Measurements from ENCODE around the gene PIGT. TPM values are rescaled to one million over a fixed set of nuclear protein-coding genes. Genes with fewer than 3 reads are reported as not detected.
A peak's percentile ranks its signal among the peaks of the same experiment; 100 is the strongest.

The PIGT gene
- total RNA-seq, 2 donors from 2014 or later, result 34.4 to 67.9 TPM

DNA sequence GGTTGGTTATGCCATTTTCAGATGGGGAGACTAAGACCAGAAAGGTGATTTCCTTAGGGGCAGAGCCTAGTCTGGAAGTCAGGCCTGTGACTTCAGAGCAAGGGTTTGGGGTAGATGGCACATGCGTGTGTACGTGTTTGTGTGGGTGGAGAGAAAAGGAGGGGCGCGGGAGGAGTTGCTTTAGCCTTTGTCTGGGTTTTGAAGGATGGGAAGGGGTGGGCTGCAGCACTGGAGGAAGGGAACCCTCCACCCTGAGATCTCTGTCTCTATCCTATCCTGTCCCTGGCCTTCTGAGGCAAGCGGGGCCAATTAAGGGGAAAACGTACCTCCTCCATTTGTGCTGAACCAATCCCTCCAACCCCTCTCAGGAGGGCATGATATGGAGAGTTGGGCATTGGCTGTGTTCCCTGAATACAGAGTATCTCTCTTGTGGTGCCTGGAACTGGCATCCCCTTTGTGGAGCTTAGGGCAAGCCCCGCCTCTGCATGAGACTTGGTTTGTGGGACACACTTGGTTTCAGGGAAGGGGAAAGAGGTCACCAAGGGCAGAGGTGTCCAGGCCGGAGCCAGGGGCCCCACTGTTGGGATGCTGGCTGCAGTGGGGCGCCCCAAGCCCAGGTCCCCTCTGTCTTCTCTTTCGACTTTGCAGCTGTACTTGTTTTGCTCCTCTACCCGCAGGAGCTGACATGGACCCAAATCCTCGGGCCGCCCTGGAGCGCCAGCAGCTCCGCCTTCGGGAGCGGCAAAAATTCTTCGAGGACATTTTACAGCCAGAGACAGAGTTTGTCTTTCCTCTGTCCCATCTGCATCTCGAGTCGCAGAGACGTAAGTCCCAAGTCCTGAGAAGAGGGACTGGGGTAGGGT lies 7.9 kb upstream of the PIGT start, which contains the start of gene DBNDD2:
Gene DBNDD2 (plus strand): TSS at position 507 of the 863 bp plus-strand sequence. CDS start 179 bp downstream, at position 686.
- H3K36me3 Mint-ChIP-seq (ENCODE audit: low read depth), result no peaks in the 10 kb centered on the region
- ATAC-seq (replicated peaks), result no peak
- H3K4me1 Mint-ChIP-seq, result peaks cover 5% of the 10 kb centered on the region
- no peaks in the 10 kb centered on the region for H3K9me3 Mint-ChIP-seq
- no peak within 1 kb of the TSS for H3K27ac Mint-ChIP-seq
- H3K4me3 Mint-ChIP-seq, result peak within 1 kb of the TSS; percentile 57
- H3K27me3 Mint-ChIP-seq, result no peaks in the 10 kb centered on the region

DNA sequence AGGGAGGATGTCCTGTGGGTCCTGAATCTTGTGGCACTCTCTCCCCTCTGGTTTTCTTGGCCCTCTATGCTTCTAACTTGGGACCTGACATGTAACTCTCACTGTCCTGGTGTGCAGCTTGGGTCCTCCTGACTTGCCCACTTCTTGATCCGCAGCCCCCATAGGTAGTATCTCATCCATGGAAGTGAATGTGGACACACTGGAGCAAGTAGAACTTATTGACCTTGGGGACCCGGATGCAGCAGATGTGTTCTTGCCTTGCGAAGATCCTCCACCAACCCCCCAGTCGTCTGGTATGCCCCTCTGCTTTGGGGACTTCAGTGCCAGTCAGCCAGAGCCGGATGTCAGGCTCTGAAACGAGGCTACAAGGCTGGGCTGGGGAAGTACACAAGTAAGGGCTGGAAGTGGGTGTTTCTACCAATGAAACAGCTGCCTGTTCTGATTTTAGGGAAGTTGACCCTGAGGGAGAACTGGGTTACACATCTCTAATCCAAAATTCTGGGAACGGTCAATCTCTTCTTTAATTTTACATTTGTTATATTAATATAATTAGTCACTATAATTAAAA lies 7.2 kb upstream of the PIGT start:
- ATAC-seq (replicated peaks), result no peak
- H3K36me3 Mint-ChIP-seq (ENCODE audit: low read depth), result no peaks in the 10 kb centered on the region
- H3K27me3 Mint-ChIP-seq, result no peaks in the 10 kb centered on the region
- no peak overlapping the region for H3K27ac Mint-ChIP-seq
- H3K4me3 Mint-ChIP-seq, result no peak overlapping the region
- peaks cover 5% of the 10 kb centered on the region for H3K4me1 Mint-ChIP-seq
- H3K9me3 Mint-ChIP-seq, result no peaks in the 10 kb centered on the region

DNA sequence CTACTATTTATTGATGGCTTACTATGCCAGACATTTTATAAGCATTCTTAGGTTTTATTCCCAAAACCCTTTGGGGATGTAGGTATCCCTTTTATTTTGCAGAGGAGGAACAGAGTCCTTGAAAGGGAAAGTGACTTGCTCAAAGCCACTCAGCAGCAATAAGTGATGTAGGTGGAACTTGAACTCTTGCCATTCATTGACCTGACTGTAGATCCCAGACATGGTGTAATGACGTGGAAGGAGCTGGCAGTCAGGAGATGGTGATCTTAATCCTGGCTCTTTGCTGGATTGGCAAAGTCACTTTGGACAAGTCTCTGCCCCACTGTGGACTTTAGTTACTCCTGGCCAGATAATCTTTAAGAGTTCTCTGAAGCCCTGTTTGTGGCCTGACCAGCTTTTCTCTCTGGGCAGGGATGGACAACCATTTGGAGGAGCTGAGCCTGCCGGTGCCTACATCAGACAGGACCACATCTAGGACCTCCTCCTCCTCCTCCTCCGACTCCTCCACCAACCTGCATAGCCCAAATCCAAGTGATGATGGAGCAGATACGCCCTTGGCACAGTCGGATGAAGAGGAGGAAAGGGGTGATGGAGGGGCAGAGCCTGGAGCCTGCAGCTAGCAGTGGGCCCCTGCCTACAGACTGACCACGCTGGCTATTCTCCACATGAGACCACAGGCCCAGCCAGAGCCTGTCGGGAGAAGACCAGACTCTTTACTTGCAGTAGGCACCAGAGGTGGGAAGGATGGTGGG lies 6.2 kb upstream of the PIGT start:
- Mint-ChIP-seq H3K27me3 (no peaks in the 10 kb centered on the region), H3K36me3 (ENCODE audit: low read depth) (no peaks in the 10 kb centered on the region), H3K4me1 (peaks cover 3% of the 10 kb centered on the region), H3K9me3 (no peaks in the 10 kb centered on the region), H3K27ac (no peak overlapping the region), H3K4me3 (no peak overlapping the region)
- no peak for ATAC-seq (replicated peaks)

DNA sequence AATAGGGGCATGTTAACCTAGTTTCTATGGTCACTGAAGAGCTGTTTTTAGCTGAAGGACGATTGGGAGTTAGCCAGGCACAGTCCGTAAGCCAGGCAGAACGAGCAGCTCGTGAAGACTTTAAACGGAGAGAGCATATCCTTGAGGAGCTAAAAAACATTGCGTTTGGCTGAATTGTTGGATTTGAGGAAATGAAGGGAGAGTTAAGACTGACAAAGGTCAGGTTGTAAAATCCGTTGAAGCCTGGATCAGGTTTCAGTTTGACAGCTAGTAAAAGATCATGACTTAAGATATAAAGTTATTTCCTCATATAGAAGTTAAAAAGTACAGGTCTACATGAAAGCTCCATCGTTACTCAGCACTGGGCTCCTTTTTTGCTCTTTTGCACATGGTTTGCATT lies 5.1 kb upstream of the PIGT start:
- Mint-ChIP-seq H3K36me3 (ENCODE audit: low read depth) (no peaks in the 10 kb centered on the region), H3K27me3 (no peaks in the 10 kb centered on the region), H3K9me3 (no peaks in the 10 kb centered on the region), H3K27ac (no peak overlapping the region), H3K4me1 (peaks cover 6% of the 10 kb centered on the region), H3K4me3 (no peak overlapping the region)
- ATAC-seq (replicated peaks), result no peak

DNA sequence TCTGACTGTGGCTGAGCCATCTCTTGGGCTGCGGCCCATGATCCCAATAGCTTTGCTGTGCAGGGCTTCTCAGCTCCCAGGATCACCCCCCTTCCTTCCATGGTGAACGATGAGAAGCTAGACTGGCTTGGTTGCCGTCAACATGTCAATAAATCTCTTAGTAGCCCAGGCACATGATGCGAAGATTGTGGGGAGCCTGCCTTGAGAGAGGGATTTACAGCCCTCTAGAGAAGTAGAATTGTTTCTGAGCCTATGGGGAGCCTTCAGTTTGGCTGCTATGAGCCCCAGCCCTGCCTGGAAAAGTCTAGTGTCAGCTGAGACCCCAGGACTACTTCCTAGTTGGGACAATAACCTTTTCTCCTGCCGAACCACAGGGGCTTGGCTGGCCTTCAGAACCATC lies 3.3 kb upstream of the PIGT start:
- Mint-ChIP-seq H3K27ac (no peak overlapping the region), H3K36me3 (ENCODE audit: low read depth) (peaks cover 6% of the 10 kb centered on the region), H3K4me1 (peaks cover 6% of the 10 kb centered on the region), H3K9me3 (no peaks in the 10 kb centered on the region), H3K27me3 (no peaks in the 10 kb centered on the region), H3K4me3 (no peak overlapping the region)
- ATAC-seq (replicated peaks), result no peak

DNA sequence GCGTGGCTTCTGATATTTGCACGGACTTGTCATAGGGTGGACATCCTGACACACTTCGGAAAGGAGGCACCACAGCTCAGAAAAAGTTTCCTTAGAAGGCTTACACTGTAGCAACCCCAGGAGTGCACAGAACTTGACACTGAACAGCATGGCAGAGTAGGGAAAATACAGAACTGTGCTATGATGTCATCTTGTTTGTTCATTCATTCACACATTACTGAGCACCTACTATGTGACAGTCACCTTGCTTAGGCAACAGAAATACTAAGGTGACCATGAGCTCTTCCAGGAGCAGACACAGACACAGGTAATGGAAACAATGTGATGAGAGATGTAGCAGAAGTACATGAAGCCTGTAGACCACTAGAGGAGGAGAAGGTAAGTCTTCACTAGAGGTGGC lies 2.5 kb upstream of the PIGT start:
- Mint-ChIP-seq H3K4me1 (peaks cover 13% of the 10 kb centered on the region), H3K9me3 (no peaks in the 10 kb centered on the region), H3K27ac (no peak overlapping the region), H3K4me3 (no peak overlapping the region), H3K27me3 (no peaks in the 10 kb centered on the region), H3K36me3 (ENCODE audit: low read depth) (peaks cover 15% of the 10 kb centered on the region)
- no peak for ATAC-seq (replicated peaks)

DNA sequence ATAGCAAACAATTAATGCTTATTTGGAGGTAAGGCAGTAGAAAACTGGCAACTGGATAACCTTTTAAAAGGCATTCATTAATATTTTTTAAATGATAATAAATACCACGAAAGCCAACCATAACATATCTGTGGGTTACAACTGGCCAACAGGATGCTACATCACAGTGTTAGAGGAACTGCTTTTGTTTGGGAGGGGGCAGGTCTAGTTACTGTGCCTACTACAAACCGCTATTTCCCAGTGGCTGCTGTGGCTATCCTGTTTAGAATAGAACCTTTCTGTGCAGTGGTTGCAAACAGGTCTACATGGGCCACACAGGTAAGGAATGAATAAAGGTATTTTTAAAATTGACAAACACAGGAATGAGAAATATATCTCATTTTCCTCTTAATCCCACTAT lies 976 bp downstream of the PIGT start:
- H3K4me1 Mint-ChIP-seq, result peaks cover 20% of the 10 kb centered on the region
- no peak for ATAC-seq (replicated peaks)
- H3K27me3 Mint-ChIP-seq, result no peaks in the 10 kb centered on the region
- H3K9me3 Mint-ChIP-seq, result no peaks in the 10 kb centered on the region
- peak overlapping the region; percentile 97 for H3K27ac Mint-ChIP-seq
- peak overlapping the region; percentile 95 for H3K4me3 Mint-ChIP-seq
- H3K36me3 Mint-ChIP-seq (ENCODE audit: low read depth), result peaks cover 49% of the 10 kb centered on the region

DNA sequence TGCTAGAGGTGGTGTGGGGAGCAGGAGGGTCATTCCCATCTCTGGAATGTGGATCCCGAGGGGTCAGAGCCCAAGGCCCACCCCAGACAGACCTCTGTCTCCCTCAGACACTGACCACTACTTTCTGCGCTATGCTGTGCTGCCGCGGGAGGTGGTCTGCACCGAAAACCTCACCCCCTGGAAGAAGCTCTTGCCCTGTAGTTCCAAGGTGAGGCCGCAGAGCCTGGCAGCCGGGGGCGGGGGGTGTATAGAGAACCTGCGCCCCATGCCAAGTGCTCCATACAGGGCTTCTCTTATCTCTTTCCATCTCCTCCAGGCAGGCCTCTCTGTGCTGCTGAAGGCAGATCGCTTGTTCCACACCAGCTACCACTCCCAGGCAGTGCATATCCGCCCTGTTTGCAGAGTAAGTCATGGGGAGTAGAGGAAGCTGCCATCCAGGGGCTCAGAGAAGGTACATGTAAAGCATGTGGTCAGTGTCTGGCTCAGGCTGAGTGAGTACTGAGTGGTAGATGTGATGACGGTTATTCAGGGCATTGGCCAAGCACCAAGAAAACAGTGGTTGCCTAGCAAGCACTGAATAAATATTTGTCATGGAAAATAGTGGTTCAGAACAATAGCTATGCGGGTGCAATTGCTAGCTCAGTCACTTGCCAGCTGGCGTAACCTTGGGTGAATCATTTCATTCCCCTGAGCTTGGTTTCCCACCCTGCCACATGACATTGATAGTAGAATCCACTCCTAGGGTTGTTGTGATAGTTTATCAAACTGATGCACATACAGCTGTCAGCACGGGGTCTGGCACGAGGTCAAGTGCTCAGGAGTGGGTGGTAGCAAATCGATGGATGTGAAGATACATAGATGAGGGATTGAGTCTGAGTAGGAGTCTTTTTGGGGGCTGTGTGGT lies 3.5 kb downstream of the PIGT start:
- peak overlapping the region; percentile 48 for H3K4me3 Mint-ChIP-seq
- H3K9me3 Mint-ChIP-seq, result no peaks in the 10 kb centered on the region
- H3K27me3 Mint-ChIP-seq, result no peaks in the 10 kb centered on the region
- H3K4me1 Mint-ChIP-seq, result peaks cover 20% of the 10 kb centered on the region
- ATAC-seq (replicated peaks), result peak; percentile 68
- peak overlapping the region; percentile 77 for H3K27ac Mint-ChIP-seq
- peaks cover 73% of the 10 kb centered on the region for H3K36me3 Mint-ChIP-seq (ENCODE audit: low read depth)

DNA sequence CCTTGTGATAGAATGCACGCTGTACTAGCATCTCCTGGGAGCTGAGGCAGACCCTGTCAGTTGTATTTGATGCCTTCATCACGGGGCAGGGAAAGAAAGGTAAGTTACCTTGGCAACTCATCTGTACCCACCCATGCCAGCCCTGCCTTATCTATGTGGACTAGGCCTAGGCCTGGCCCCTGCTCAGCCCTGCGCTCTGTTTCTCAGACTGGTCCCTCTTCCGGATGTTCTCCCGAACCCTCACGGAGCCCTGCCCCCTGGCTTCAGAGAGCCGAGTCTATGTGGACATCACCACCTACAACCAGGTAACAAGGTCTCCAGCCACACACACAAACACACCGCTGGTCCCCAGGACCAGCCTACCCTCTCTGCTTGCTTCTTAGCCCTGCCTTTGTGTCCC lies 4.2 kb downstream of the PIGT start:
- Mint-ChIP-seq H3K27ac (peak overlapping the region; percentile 77), H3K9me3 (no peaks in the 10 kb centered on the region), H3K36me3 (ENCODE audit: low read depth) (peaks cover 80% of the 10 kb centered on the region), H3K4me3 (no peak overlapping the region), H3K27me3 (no peaks in the 10 kb centered on the region), H3K4me1 (peaks cover 17% of the 10 kb centered on the region)
- ATAC-seq (replicated peaks), result no peak

DNA sequence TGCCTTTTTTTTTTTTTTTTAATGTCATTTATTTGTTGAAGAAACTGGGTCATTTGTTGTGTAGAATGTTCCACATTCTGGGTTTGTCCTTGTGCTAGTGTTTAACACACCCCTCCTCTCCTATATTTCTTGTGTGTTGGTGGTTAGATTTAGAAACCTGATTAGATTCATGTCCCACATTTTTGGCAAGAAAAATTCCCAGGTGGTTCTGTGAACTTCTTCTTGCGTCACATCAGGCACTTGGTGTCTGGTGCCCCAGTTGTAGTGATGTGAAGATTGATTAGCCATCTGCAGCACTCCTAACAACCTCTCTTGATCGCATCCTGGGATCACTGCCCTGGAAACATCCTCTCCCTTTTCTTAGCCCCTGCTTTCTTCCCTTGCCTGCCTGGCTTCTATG lies 7.8 kb downstream of the PIGT start:
- no peaks in the 10 kb centered on the region for H3K9me3 Mint-ChIP-seq
- H3K27ac Mint-ChIP-seq, result no peak overlapping the region

DNA sequence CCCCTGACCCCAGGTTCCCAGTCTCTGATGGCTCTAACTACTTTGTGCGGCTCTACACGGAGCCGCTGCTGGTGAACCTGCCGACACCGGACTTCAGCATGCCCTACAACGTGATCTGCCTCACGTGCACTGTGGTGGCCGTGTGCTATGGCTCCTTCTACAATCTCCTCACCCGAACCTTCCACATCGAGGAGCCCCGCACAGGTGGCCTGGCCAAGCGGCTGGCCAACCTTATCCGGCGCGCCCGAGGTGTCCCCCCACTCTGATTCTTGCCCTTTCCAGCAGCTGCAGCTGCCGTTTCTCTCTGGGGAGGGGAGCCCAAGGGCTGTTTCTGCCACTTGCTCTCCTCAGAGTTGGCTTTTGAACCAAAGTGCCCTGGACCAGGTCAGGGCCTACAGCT lies 9.6 kb downstream of the PIGT start:
- Mint-ChIP-seq H3K27ac (no peak overlapping the region), H3K27me3 (no peaks in the 10 kb centered on the region), H3K36me3 (ENCODE audit: low read depth) (peaks cover 64% of the 10 kb centered on the region), H3K4me3 (no peak overlapping the region), H3K9me3 (no peaks in the 10 kb centered on the region), H3K4me1 (no peaks in the 10 kb centered on the region)
- ATAC-seq (replicated peaks), result no peak

More for the DNA sequence above, 7.8 kb downstream of the PIGT start:
- Mint-ChIP-seq H3K4me1 (peaks cover 5% of the 10 kb centered on the region), H3K36me3 (ENCODE audit: low read depth) (peaks cover 82% of the 10 kb centered on the region), H3K4me3 (no peak overlapping the region), H3K27me3 (no peaks in the 10 kb centered on the region)
- no peak for ATAC-seq (replicated peaks)

DNA sequence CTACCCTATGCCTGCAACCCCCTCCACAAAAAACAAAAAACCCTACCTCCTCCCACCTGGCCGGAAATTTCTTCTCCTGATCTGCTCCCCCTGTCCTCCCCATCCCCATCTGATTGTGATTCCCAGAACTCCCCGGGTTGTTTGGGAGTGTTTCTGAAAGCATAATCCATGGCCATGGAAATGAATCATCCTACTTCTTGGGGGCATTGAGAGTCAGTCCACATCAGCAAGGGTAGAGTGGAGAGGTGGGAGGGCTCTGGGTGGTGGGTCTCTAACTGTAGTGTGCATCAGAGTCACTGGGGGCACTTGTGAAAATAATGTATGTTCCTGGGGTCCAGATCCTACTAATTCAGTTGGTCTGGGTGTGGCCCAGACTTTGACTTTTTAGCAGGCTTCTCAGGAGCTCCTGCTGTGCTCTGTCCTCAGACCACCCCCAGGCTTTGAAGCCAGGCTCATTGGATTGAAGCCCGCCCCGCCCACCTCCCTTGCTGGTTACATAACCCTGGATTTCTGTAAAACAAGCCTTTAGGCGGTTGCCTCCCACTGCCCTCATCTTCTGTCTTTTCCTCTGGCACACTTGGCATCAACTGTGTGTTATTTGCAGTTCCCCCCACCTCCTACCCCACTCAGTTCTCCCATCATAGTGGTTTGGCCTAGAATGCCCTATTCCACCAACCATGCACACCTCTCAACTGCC lies 10.5 kb downstream of the PIGT start:
- no peak overlapping the region for H3K4me3 Mint-ChIP-seq
- no peak for ATAC-seq (replicated peaks)

DNA sequence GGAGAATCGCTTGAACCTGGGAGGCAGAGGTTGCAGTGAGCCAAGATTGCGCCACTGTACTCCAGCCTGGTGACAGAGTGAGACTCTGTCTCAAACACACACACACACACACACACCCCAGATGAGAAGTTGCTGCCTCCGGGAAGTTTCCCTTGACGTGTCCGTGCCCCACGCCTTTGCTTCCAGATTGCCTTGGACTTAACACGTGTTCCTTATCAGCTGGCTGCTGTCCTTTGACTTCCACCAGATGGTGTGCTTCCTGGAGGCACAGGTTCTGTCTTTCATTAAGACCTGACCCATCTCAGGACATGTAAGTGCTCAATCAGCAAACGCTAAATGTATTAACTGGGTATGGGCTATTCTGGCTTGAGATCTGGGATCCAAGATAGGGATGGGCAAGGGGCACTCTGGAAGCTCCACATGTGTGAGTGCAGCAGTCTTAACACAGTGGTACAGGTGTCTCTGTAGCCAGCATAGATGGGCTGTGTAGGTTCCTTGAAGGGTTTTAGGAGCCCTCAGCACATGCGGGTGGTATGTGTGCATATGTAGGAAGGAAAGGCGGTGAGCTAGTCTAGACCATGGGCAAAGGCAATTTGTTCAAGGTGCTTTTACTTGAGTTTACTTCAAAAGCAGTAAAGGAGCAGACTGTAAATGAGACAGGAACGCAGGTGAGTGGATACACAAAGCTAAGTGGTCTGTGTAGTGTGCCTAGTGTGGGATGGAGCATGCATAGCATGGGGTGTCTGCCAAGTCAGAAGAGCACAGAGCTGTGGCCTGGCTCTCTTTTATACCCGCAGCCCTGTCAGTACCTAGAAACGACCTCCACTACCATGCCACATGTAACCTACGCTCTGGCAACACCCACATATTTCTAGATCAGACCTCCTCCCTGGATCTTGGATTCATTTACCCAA lies 11.6 kb downstream of the PIGT start:
- Mint-ChIP-seq H3K4me1 (no peaks in the 10 kb centered on the region), H3K36me3 (ENCODE audit: low read depth) (peaks cover 51% of the 10 kb centered on the region), H3K9me3 (no peaks in the 10 kb centered on the region), H3K4me3 (no peak overlapping the region), H3K27ac (no peak overlapping the region), H3K27me3 (no peaks in the 10 kb centered on the region)
- ATAC-seq (replicated peaks), result no peak

More for the DNA sequence above, 10.5 kb downstream of the PIGT start:
- no peaks in the 10 kb centered on the region for H3K4me1 Mint-ChIP-seq
- no peaks in the 10 kb centered on the region for H3K9me3 Mint-ChIP-seq
- H3K27ac Mint-ChIP-seq, result no peak overlapping the region
- peaks cover 59% of the 10 kb centered on the region for H3K36me3 Mint-ChIP-seq (ENCODE audit: low read depth)
- H3K27me3 Mint-ChIP-seq, result no peaks in the 10 kb centered on the region

Measured in activated T-helper 17 cell treated with anti-CD3 and anti-CD28 coated beads, Interleukin-2, amount 50 U/mL, for 72 hours (primary cell).